ENCODE data around the gene BCKDK. TPM values are rescaled to one million over a fixed set of nuclear protein-coding genes. Genes with fewer than 3 reads are reported as not detected.

BCKDK gene
- total RNA-seq, 1 donor from 2014 or later, result 43.6 TPM

- intact Hi-C loops (cut with micrococcal nuclease), result no loop called here
These were observed 20.8 kb downstream of the BCKDK start for GRCh38 chr16:31128711-31129567.

GRCh38 chr16:31129568-31130335 is 21.6 kb downstream of the BCKDK start:
- Mint-ChIP-seq H3K36me3 (ENCODE audit: low read depth) (peaks cover 30% of the 10 kb centered on the region), H3K4me1 (ENCODE audit: low read depth) (peaks cover 5% of the 10 kb centered on the region), H3K9me3 (no peaks in the 10 kb centered on the region), H3K27me3 (ENCODE audit: insufficient read depth) (no peaks in the 10 kb centered on the region), H3K27ac (no peak overlapping the region), H3K4me3 (no peak overlapping the region)
- intact Hi-C loops (cut with micrococcal nuclease), result no loop called here
- no peak for DNase-seq (ENCODE audit: low spot score)

More at GRCh38 chr16:31128711-31129567, 20.8 kb downstream of the BCKDK start:
- DNase-seq (ENCODE audit: low spot score), result no peak
- peaks cover 30% of the 10 kb centered on the region for H3K36me3 Mint-ChIP-seq (ENCODE audit: low read depth)
- H3K9me3 Mint-ChIP-seq, result no peaks in the 10 kb centered on the region
- H3K27ac Mint-ChIP-seq, result peak overlapping the region; percentile 76
- no peaks in the 10 kb centered on the region for H3K27me3 Mint-ChIP-seq (ENCODE audit: insufficient read depth)
- H3K4me3 Mint-ChIP-seq, result no peak overlapping the region
- peaks cover 5% of the 10 kb centered on the region for H3K4me1 Mint-ChIP-seq (ENCODE audit: low read depth)

GRCh38 chr16:31130336-31130891 is 22.2 kb downstream of the BCKDK start:
- peaks cover 30% of the 10 kb centered on the region for H3K36me3 Mint-ChIP-seq (ENCODE audit: low read depth)
- intact Hi-C loops (cut with micrococcal nuclease), result no loop called here
- no peaks in the 10 kb centered on the region for H3K9me3 Mint-ChIP-seq
- H3K27ac Mint-ChIP-seq, result no peak overlapping the region
- peaks cover 5% of the 10 kb centered on the region for H3K4me1 Mint-ChIP-seq (ENCODE audit: low read depth)
- no peaks in the 10 kb centered on the region for H3K27me3 Mint-ChIP-seq (ENCODE audit: insufficient read depth)
- no peak overlapping the region for H3K4me3 Mint-ChIP-seq
- DNase-seq (ENCODE audit: low spot score), result no peak

- no peak overlapping the region for H3K27ac Mint-ChIP-seq
- peaks cover 27% of the 10 kb centered on the region for H3K36me3 Mint-ChIP-seq (ENCODE audit: low read depth)
- H3K9me3 Mint-ChIP-seq, result no peaks in the 10 kb centered on the region
- intact Hi-C loops (cut with micrococcal nuclease), result no loop called here
- no peak overlapping the region for H3K4me3 Mint-ChIP-seq
- DNase-seq (ENCODE audit: low spot score), result no peak
- peaks cover 5% of the 10 kb centered on the region for H3K4me1 Mint-ChIP-seq (ENCODE audit: low read depth)
- no peaks in the 10 kb centered on the region for H3K27me3 Mint-ChIP-seq (ENCODE audit: insufficient read depth)
These were observed 22.7 kb downstream of the BCKDK start for GRCh38 chr16:31130899-31131298.

GRCh38 chr16:31131416-31131815 is 23.2 kb downstream of the BCKDK start:
- H3K4me1 Mint-ChIP-seq (ENCODE audit: low read depth), result peaks cover 5% of the 10 kb centered on the region
- DNase-seq (ENCODE audit: low spot score), result no peak
- no peak overlapping the region for H3K27ac Mint-ChIP-seq
- H3K9me3 Mint-ChIP-seq, result no peaks in the 10 kb centered on the region
- no peak overlapping the region for H3K4me3 Mint-ChIP-seq
- intact Hi-C loops (cut with micrococcal nuclease), result no loop called here
- peaks cover 22% of the 10 kb centered on the region for H3K36me3 Mint-ChIP-seq (ENCODE audit: low read depth)
- H3K27me3 Mint-ChIP-seq (ENCODE audit: insufficient read depth), result no peaks in the 10 kb centered on the region

GRCh38 chr16:31131841-31132271 is 23.7 kb downstream of the BCKDK start:
- DNase-seq (ENCODE audit: low spot score), result no peak
- H3K36me3 Mint-ChIP-seq (ENCODE audit: low read depth), result peaks cover 21% of the 10 kb centered on the region
- intact Hi-C loops (cut with micrococcal nuclease), result no loop called here
- H3K27ac Mint-ChIP-seq, result no peak overlapping the region
- no peaks in the 10 kb centered on the region for H3K27me3 Mint-ChIP-seq (ENCODE audit: insufficient read depth)
- H3K4me1 Mint-ChIP-seq (ENCODE audit: low read depth), result peaks cover 5% of the 10 kb centered on the region
- H3K9me3 Mint-ChIP-seq, result no peaks in the 10 kb centered on the region
- no peak overlapping the region for H3K4me3 Mint-ChIP-seq

- Mint-ChIP-seq H3K27ac (no peak overlapping the region), H3K4me3 (no peak overlapping the region), H3K4me1 (ENCODE audit: low read depth) (peaks cover 5% of the 10 kb centered on the region), H3K36me3 (ENCODE audit: low read depth) (peaks cover 21% of the 10 kb centered on the region), H3K27me3 (ENCODE audit: insufficient read depth) (no peaks in the 10 kb centered on the region), H3K9me3 (no peaks in the 10 kb centered on the region)
- intact Hi-C loops (cut with micrococcal nuclease), result no loop called here
- DNase-seq (ENCODE audit: low spot score), result no peak
These were observed 24.3 kb downstream of the BCKDK start for GRCh38 chr16:31132303-31132979.

GRCh38 chr16:31133046-31133501 is 24.9 kb downstream of the BCKDK start:
- no peak for DNase-seq (ENCODE audit: low spot score)
- Mint-ChIP-seq H3K4me3 (no peak overlapping the region), H3K4me1 (ENCODE audit: low read depth) (peaks cover 5% of the 10 kb centered on the region), H3K27ac (no peak overlapping the region), H3K9me3 (no peaks in the 10 kb centered on the region), H3K27me3 (ENCODE audit: insufficient read depth) (no peaks in the 10 kb centered on the region), H3K36me3 (ENCODE audit: low read depth) (peaks cover 15% of the 10 kb centered on the region)
- intact Hi-C loops (cut with micrococcal nuclease), result no loop called here

- DNase-seq (ENCODE audit: low spot score), result no peak
- peaks cover 9% of the 10 kb centered on the region for H3K36me3 Mint-ChIP-seq (ENCODE audit: low read depth)
- no peaks in the 10 kb centered on the region for H3K27me3 Mint-ChIP-seq (ENCODE audit: insufficient read depth)
- no peaks in the 10 kb centered on the region for H3K9me3 Mint-ChIP-seq
- H3K4me1 Mint-ChIP-seq (ENCODE audit: low read depth), result no peaks in the 10 kb centered on the region
- H3K27ac Mint-ChIP-seq, result no peak overlapping the region
- intact Hi-C loops (cut with micrococcal nuclease), result no loop called here
- H3K4me3 Mint-ChIP-seq, result no peak overlapping the region
These were observed 25.9 kb downstream of the BCKDK start for GRCh38 chr16:31134091-31134571.

GRCh38 chr16:31134625-31135534 is 26.7 kb downstream of the BCKDK start:
- no peak overlapping the region for H3K4me3 Mint-ChIP-seq
- H3K36me3 Mint-ChIP-seq (ENCODE audit: low read depth), result peaks cover 9% of the 10 kb centered on the region
- no peak overlapping the region for H3K27ac Mint-ChIP-seq
- no peak for DNase-seq (ENCODE audit: low spot score)
- H3K9me3 Mint-ChIP-seq, result no peaks in the 10 kb centered on the region
- intact Hi-C loops (cut with micrococcal nuclease), result no loop called here
- H3K27me3 Mint-ChIP-seq (ENCODE audit: insufficient read depth), result no peaks in the 10 kb centered on the region
- no peaks in the 10 kb centered on the region for H3K4me1 Mint-ChIP-seq (ENCODE audit: low read depth)

- peaks cover 7% of the 10 kb centered on the region for H3K36me3 Mint-ChIP-seq (ENCODE audit: low read depth)
- no peak within 1 kb of the TSS for H3K4me3 Mint-ChIP-seq
- no peaks in the 10 kb centered on the region for H3K9me3 Mint-ChIP-seq
- no peak for DNase-seq (ENCODE audit: low spot score)
- H3K27me3 Mint-ChIP-seq (ENCODE audit: insufficient read depth), result no peaks in the 10 kb centered on the region
- intact Hi-C loops (cut with micrococcal nuclease), result no loop called here
- H3K27ac Mint-ChIP-seq, result no peak within 1 kb of the TSS
- no peaks in the 10 kb centered on the region for H3K4me1 Mint-ChIP-seq (ENCODE audit: low read depth)
These were observed 27.5 kb downstream of the BCKDK start, which contains the start of gene PRSS8 for GRCh38 chr16:31135535-31136286. PRSS8 (minus strand) TSS chr16:31135727; CDS start chr16:31135498, 229 bp downstream.
